Skeletal muscle tissue (tissue), 4 donors: ENCODE data around the gene ZBTB8B. TPM values are rescaled to one million over a fixed set of nuclear protein-coding genes. Genes with fewer than 3 reads are reported as not detected.

Experiments
- H3K27ac ChIP-seq: one replicate; pipeline ENCODE4 v1.7.0; 2013; ENCODE audit warnings: mild to moderate bottlenecking, low read depth, low read length, inconsistent platforms
- H3K27me3 ChIP-seq, 3 donors: one replicate each; pipeline ENCODE4 v1.7.0; 2013; ENCODE audit warnings: low read length in 3 of 3; ENCODE audit not compliant: control insufficient read depth in 3 of 3, insufficient read depth in 3 of 3
- H3K36me3 ChIP-seq, 3 donors: one replicate each; pipeline ENCODE4 v1.7.0; 2013; ENCODE audit warnings: low read length in 3 of 3; ENCODE audit not compliant: control insufficient read depth in 3 of 3, insufficient read depth in 3 of 3
- H3K4me1 ChIP-seq, 3 donors: one replicate each; pipeline ENCODE4 v1.7.0; 2013; ENCODE audit warnings: low read length in 3 of 3, mild to moderate bottlenecking in 3 of 3; ENCODE audit not compliant: control insufficient read depth in 3 of 3, insufficient read depth in 3 of 3
- H3K4me3 ChIP-seq, 3 donors: one replicate each; pipeline ENCODE4 v1.7.0; 2013; ENCODE audit warnings: low read length in 3 of 3
- H3K9ac ChIP-seq, 3 donors: one replicate each; pipeline ENCODE4 v1.7.0; 2013; ENCODE audit warnings: low read length in 3 of 3, mild to moderate bottlenecking in 3 of 3, moderate library complexity in 2 of 3, low read depth in 1 of 3
- H3K9me3 ChIP-seq, 3 donors: one replicate each; pipeline ENCODE4 v1.7.0; 2013; ENCODE audit warnings: low read length in 3 of 3; ENCODE audit not compliant: control insufficient read depth in 3 of 3
- total RNA-seq: library from RNA; depleted of rRNA; stranded (reverse); fragments of >200 nt; gene quantifications from one replicate; pipeline ENCODE4 v1.2.3, GENCODE V29; 2014
- donor health status: Osteomylitis.

The ZBTB8B gene
- total RNA-seq, 1 donor from 2014 or later, result under 0.01 TPM

DNA sequence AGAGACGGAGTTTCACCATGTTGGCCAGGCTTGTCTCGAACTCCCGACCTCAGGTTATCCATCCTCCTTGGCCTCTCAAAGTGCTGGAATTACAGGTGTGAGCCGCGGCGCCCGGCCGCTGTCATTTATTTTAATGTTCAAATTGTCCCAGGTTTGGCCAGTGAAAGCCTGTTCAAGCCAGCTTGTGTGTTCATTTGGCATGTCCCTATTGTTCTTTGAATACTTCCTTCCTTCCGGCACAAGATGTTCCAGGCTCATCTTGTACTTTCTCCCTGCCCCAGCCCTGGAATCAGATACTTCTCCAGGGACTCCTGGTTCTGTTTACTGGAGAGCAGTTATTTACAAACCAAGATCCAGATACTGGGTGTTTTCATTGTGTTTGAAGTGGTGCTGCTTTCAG, 37.0 kb downstream of the ZBTB8B start:
- Histone ChIP-seq H3K4me3 (no peak overlapping the region), H3K9ac (no peak overlapping the region), H3K4me1 (peaks cover 0 to 10% (median 6%) of the 10 kb centered on the region in 3 donors), H3K9me3 (no peaks in the 10 kb centered on the region), H3K27ac (no peak overlapping the region), H3K36me3 (no peaks in the 10 kb centered on the region), H3K27me3 (no peaks in the 10 kb centered on the region)

DNA sequence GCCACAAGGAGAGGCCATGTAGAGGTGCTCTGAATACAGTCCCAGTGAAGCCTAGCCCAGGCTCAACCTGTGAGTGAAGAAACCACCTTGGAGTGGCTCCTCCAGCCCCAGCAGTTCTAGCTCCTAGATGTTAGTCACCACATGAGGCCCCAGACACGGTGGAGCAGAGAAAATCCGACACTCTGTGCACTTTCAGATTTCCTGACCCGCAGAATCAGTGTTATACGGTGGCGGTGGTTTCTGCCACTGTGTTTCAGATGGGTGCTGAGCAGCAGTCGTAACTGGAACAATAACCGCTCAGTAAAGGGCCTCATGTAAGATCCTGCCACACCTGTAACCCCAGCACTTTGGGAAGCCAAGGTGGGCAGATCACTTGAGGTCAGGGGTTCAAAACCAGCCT, 38.3 kb downstream of the ZBTB8B start:
- Histone ChIP-seq H3K27me3 (no peaks in the 10 kb centered on the region), H3K9me3 (no peaks in the 10 kb centered on the region), H3K9ac (no peak overlapping the region), H3K4me3 (no peak overlapping the region), H3K27ac (no peak overlapping the region), H3K36me3 (no peaks in the 10 kb centered on the region), H3K4me1 (peaks cover 0 to 10% (median 6%) of the 10 kb centered on the region in 3 donors)

DNA sequence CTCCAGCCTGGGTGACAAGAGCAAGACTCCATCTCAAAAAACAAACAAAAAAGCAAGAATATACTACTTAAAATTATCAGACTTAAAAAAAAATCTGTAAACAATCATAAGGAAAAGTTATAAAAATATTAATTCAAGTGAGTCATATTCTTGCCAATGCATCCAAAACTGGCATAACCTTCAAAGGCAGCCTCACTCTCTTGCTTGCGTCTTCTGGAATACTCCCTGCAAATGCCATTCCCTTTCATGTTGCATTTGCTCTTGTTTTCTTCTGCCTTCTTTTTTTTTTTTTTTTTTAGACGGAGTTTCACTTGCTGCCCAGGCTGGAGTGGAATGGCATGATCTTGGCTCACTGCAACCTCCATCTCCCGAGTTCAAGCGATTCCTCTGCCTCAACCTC, 42.1 kb downstream of the ZBTB8B start:
- no peaks in the 10 kb centered on the region for H3K9me3 ChIP-seq
- H3K36me3 ChIP-seq, result no peaks in the 10 kb centered on the region
- no peaks in the 10 kb centered on the region for H3K27me3 ChIP-seq
- H3K27ac ChIP-seq, result no peak overlapping the region
- H3K4me3 ChIP-seq, result no peak overlapping the region
- H3K4me1 ChIP-seq, result peaks cover 0 to 3% (median 0%) of the 10 kb centered on the region in 3 donors
- H3K9ac ChIP-seq, result no peak overlapping the region

DNA sequence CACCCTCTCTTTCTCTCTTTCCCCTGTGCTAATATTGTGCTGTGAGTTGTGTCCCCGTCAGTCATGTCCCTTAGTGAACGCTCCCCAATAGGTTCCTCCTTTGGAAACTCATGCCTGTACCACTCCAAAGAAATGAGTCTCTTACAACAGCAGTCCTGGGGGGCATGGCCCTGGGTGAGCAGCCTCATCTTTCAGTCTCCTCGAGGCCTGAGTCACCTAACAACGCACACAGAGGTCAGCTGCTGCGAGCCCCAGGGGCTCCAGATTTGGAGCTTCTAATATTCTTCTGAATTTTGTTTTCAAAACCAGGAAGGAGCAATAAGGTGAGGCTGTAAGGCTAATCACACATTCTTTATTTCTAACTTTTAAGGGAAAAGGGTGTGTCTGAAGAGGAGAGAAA, 43.9 kb downstream of the ZBTB8B start:
- Histone ChIP-seq H3K9ac (no peak overlapping the region), H3K36me3 (no peaks in the 10 kb centered on the region), H3K4me3 (no peak overlapping the region), H3K27ac (no peak overlapping the region), H3K27me3 (no peaks in the 10 kb centered on the region), H3K9me3 (no peaks in the 10 kb centered on the region), H3K4me1 (no peaks in the 10 kb centered on the region)

DNA sequence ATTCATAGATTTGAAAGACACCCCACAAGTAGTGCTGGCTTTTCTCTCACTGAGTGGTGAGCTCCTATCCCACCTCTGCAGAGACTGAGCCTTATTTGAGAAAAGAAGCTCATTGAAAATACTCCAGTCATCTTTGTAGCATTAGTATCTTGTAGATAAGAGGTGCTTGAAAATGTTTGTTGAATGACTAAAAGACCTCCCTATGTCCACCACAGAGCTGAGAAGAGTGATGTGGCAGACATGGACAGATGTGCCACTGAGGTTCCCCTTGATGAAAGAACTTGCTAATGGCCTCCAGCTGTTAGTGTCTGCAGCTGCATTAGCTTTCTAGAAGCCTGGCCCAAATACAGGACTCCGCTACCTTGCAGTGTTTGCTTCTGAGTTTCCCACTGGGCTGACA, 45.1 kb downstream of the ZBTB8B start:
- no peaks in the 10 kb centered on the region for H3K36me3 ChIP-seq
- no peak overlapping the region for H3K4me3 ChIP-seq
- no peaks in the 10 kb centered on the region for H3K9me3 ChIP-seq
- H3K27me3 ChIP-seq, result no peaks in the 10 kb centered on the region
- no peaks in the 10 kb centered on the region for H3K4me1 ChIP-seq
- no peak overlapping the region for H3K27ac ChIP-seq
- H3K9ac ChIP-seq, result no peak overlapping the region

Other genes starting within 250 kb of the ZBTB8B start
- 10.4 TPM for gene TMEM234, start 242.7 kb upstream of the ZBTB8B start, total RNA-seq
- gene EIF3I, start 242.7 kb upstream of the ZBTB8B start, total RNA-seq, result 171 TPM
- gene FAM167B, start 217.8 kb upstream of the ZBTB8B start, total RNA-seq, result 1.6 TPM
- 2.1 TPM for gene LCK, start 213.8 kb upstream of the ZBTB8B start, total RNA-seq
- 37.6 TPM for gene HDAC1, start 173.0 kb upstream of the ZBTB8B start, total RNA-seq
- 31.8 TPM for gene MARCKSL1, start 128.8 kb upstream of the ZBTB8B start, total RNA-seq
- 1.0 TPM for gene FAM229A, start 102.6 kb upstream of the ZBTB8B start, total RNA-seq
- 1.0 TPM for gene TSSK3, start 102.5 kb upstream of the ZBTB8B start, total RNA-seq
- 37.1 TPM for gene BSDC1, start 70.6 kb upstream of the ZBTB8B start, total RNA-seq
- gene ZBTB8A, start 74.4 kb downstream of the ZBTB8B start, total RNA-seq, result 10.4 TPM
- 15.7 TPM for gene ZBTB8OS, start 185.5 kb downstream of the ZBTB8B start, total RNA-seq
- 104 TPM for gene RBBP4, start 186.1 kb downstream of the ZBTB8B start, total RNA-seq
- gene SYNC, start 237.7 kb downstream of the ZBTB8B start, total RNA-seq, result 38.6 TPM